ENCODE measurements around the gene EXOC6. TPM values are rescaled to one million over a fixed set of nuclear protein-coding genes. Genes with fewer than 3 reads are reported as not detected.
A peak's percentile ranks its signal among the peaks of the same experiment; 100 is the strongest.

The EXOC6 gene
- total RNA-seq, 1 donor from 2014 or later = 12.2 TPM

GRCh38 chr10:92834986-92835385 is 13.3 kb upstream of the EXOC6 start:
- TF ChIP-seq, protein P1, sequence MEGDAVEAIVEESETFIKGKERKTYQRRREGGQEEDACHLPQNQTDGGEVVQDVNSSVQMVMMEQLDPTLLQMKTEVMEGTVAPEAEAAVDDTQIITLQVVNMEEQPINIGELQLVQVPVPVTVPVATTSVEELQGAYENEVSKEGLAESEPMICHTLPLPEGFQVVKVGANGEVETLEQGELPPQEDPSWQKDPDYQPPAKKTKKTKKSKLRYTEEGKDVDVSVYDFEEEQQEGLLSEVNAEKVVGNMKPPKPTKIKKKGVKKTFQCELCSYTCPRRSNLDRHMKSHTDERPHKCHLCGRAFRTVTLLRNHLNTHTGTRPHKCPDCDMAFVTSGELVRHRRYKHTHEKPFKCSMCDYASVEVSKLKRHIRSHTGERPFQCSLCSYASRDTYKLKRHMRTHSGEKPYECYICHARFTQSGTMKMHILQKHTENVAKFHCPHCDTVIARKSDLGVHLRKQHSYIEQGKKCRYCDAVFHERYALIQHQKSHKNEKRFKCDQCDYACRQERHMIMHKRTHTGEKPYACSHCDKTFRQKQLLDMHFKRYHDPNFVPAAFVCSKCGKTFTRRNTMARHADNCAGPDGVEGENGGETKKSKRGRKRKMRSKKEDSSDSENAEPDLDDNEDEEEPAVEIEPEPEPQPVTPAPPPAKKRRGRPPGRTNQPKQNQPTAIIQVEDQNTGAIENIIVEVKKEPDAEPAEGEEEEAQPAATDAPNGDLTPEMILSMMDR (IDR thresholded peaks at IDR 0.05) = no peak
- Histone ChIP-seq H3K27ac (no peak overlapping the region), H3K4me3 (no peak overlapping the region), H3K9me3 (no peaks in the 10 kb centered on the region), H3K27me3 (no peaks in the 10 kb centered on the region), H3K4me1 (no peaks in the 10 kb centered on the region), H3K36me3 (no peaks in the 10 kb centered on the region)
- intact Hi-C loops (cut with DNase I) = no loop called here
- no peak for DNase-seq (ENCODE audit: low spot score in 2 of 2)

DNA sequence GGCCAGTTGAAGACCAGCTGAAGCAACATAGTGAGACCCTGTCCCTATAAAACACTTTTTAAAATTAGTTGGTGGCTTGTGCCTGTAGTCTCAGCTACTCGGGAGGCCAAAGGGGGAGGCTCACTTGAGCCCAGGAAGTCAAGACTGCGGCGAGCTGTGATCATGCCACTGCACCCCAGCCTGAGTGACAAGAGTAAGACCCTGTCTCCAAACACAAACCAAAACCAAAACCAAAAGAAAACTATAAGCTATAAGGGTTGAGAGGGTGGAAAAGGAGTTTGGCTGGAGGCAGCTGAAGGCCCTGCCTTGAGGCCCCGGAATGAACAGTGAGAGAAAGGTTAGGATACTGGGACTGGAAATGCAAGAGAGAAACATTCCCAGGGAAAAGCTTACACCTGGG is 10.9 kb upstream of the EXOC6 start:
- no peaks in the 10 kb centered on the region for H3K9me3 ChIP-seq
- TF ChIP-seq, protein P1 (IDR thresholded peaks at IDR 0.05) = no peak

GRCh38 chr10:92839191-92840085 is 8.9 kb upstream of the EXOC6 start:
- no peak overlapping the region for H3K4me3 ChIP-seq
- no peaks in the 10 kb centered on the region for H3K36me3 ChIP-seq
- no peak overlapping the region for H3K27ac ChIP-seq
- intact Hi-C loops (cut with DNase I) = no loop called here
- H3K9me3 ChIP-seq = no peaks in the 10 kb centered on the region
- TF ChIP-seq, protein P1 (IDR thresholded peaks at IDR 0.05) = no peak
- peak in 1 of 2 donors; percentile 68 for DNase-seq (ENCODE audit: low spot score in 2 of 2)
- H3K4me1 ChIP-seq = no peaks in the 10 kb centered on the region
- no peaks in the 10 kb centered on the region for H3K27me3 ChIP-seq

More for the DNA sequence above, 10.9 kb upstream of the EXOC6 start:
- Histone ChIP-seq H3K4me1 (no peaks in the 10 kb centered on the region), H3K27me3 (no peaks in the 10 kb centered on the region), H3K36me3 (no peaks in the 10 kb centered on the region), H3K4me3 (no peak overlapping the region), H3K27ac (no peak overlapping the region)
- DNase-seq (ENCODE audit: low spot score in 2 of 2) = no peak
- intact Hi-C loops (cut with DNase I) = no loop called here

DNA sequence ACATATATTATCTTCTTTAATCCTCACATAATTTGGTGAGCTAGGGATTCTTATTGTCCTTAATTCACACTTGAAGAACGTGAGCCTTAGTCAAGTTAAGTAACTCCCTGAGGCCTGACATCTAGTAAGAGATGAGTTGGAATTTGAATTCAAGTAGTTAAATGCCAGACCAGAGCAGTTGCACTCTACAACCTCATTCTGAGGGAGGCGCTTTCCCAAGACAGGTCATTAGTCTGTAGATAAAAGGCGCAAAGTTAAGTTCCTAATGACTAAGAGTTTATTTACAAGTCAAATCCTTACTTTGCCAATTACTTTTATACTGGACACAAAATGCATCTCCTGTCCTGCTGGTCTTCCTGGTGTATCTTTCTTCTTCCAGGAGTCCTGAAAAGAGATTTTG is 3.6 kb upstream of the EXOC6 start:
- Histone ChIP-seq H3K27ac (no peak overlapping the region), H3K27me3 (no peaks in the 10 kb centered on the region), H3K4me3 (no peak overlapping the region), H3K36me3 (no peaks in the 10 kb centered on the region), H3K4me1 (peaks cover 0 to 5% of the 10 kb centered on the region in 2 donors), H3K9me3 (no peaks in the 10 kb centered on the region)
- intact Hi-C loops (cut with DNase I) = loop anchor here (5.0 kb wide), 1 partner anchor 147 kb away; no protein-coding TSS in a partner anchor
- TF ChIP-seq, protein P1 (IDR thresholded peaks at IDR 0.05) = no peak
- no peak for DNase-seq (ENCODE audit: low spot score in 2 of 2)

DNA sequence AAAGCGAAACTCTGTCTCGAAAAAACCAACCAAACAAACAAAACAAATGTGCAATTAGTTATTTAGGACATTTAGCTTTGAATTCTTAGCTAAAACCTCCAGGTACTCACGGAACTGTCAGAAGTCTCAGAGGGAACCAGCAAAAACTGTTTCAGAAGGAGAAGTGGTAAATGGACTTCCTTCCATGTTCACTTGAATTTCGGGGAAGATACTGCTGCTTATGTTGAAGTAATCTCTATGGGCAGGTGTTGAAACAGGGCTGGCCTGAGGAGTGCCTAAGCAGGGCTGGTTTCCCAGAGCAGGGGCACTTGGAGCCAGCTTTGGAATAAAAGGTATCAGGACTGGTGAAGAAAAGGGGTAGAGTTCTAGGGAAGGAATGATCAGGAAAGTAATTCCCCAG is 2.4 kb upstream of the EXOC6 start:
- H3K4me1 ChIP-seq = peaks cover 0 to 6% of the 10 kb centered on the region in 2 donors
- intact Hi-C loops (cut with DNase I) = loop anchor here (5.0 kb wide), 1 partner anchor 149 kb away; no protein-coding TSS in a partner anchor
- TF ChIP-seq, protein P1 (IDR thresholded peaks at IDR 0.05) = no peak
- no peaks in the 10 kb centered on the region for H3K9me3 ChIP-seq
- no peak overlapping the region for H3K4me3 ChIP-seq
- H3K27me3 ChIP-seq = no peaks in the 10 kb centered on the region
- H3K27ac ChIP-seq = no peak overlapping the region
- no peaks in the 10 kb centered on the region for H3K36me3 ChIP-seq
- DNase-seq (ENCODE audit: low spot score in 2 of 2) = no peak
